ENCODE data around the gene CSTPP1.

Gene CSTPP1

GRCh38 chr11:46896719-46897406 is 39.7 kb upstream of the CSTPP1 start:
- no peak overlapping the region for H3K9ac ChIP-seq (ENCODE audit: low read length)
- no peak overlapping the region for H3K4me3 ChIP-seq (ENCODE audit: low read depth, low read length)
- no peaks in the 10 kb centered on the region for H3K27me3 ChIP-seq (ENCODE audit: control insufficient read depth, insufficient read depth, low read length)
- H3K9me3 ChIP-seq (ENCODE audit: control insufficient read depth, insufficient read depth, low read depth, low read length) = 0 out of 2 replicates have a peak, but pooled peaks cover 7% of the 10 kb centered on the region
- no peak overlapping the region for H3K27ac ChIP-seq (ENCODE audit: low read depth, low read length)
- H3K36me3 ChIP-seq (ENCODE audit: control insufficient read depth, insufficient read depth, low read length) = peaks cover 74% of the 10 kb centered on the region
- peaks cover 5% of the 10 kb centered on the region for H3K4me1 ChIP-seq (ENCODE audit: control insufficient read depth, insufficient read depth, low read length)

GRCh38 chr11:46898396-46899095 is 38.0 kb upstream of the CSTPP1 start:
- H3K4me1 ChIP-seq (ENCODE audit: control insufficient read depth, insufficient read depth, low read length) = peaks cover 5% of the 10 kb centered on the region
- no peak overlapping the region for H3K27ac ChIP-seq (ENCODE audit: low read depth, low read length)
- H3K9me3 ChIP-seq (ENCODE audit: control insufficient read depth, insufficient read depth, low read depth, low read length) = 0 out of 2 replicates have a peak, but pooled peaks cover 7% of the 10 kb centered on the region
- H3K9ac ChIP-seq (ENCODE audit: low read length) = no peak overlapping the region
- H3K36me3 ChIP-seq (ENCODE audit: control insufficient read depth, insufficient read depth, low read length) = peaks cover 59% of the 10 kb centered on the region
- H3K4me3 ChIP-seq (ENCODE audit: low read depth, low read length) = no peak overlapping the region
- no peaks in the 10 kb centered on the region for H3K27me3 ChIP-seq (ENCODE audit: control insufficient read depth, insufficient read depth, low read length)

GRCh38 chr11:46899501-46900025 is 37.0 kb upstream of the CSTPP1 start:
- peaks cover 13% of the 10 kb centered on the region for H3K4me1 ChIP-seq (ENCODE audit: control insufficient read depth, insufficient read depth, low read length)

GRCh38 chr11:46900091-46900746 is 36.3 kb upstream of the CSTPP1 start:
- H3K36me3 ChIP-seq (ENCODE audit: control insufficient read depth, insufficient read depth, low read length) = peaks cover 46% of the 10 kb centered on the region
- no peak overlapping the region for H3K4me3 ChIP-seq (ENCODE audit: low read depth, low read length)
- H3K9me3 ChIP-seq (ENCODE audit: control insufficient read depth, insufficient read depth, low read depth, low read length) = 0 out of 2 replicates have a peak, but pooled peaks cover 7% of the 10 kb centered on the region
- peaks cover 17% of the 10 kb centered on the region for H3K4me1 ChIP-seq (ENCODE audit: control insufficient read depth, insufficient read depth, low read length)
- H3K27ac ChIP-seq (ENCODE audit: low read depth, low read length) = no peak overlapping the region
- H3K9ac ChIP-seq (ENCODE audit: low read length) = no peak overlapping the region
- H3K27me3 ChIP-seq (ENCODE audit: control insufficient read depth, insufficient read depth, low read length) = no peaks in the 10 kb centered on the region

More at GRCh38 chr11:46899501-46900025, 37.0 kb upstream of the CSTPP1 start:
- 0 out of 2 replicates have a peak, but pooled peaks cover 7% of the 10 kb centered on the region for H3K9me3 ChIP-seq (ENCODE audit: control insufficient read depth, insufficient read depth, low read depth, low read length)
- peaks cover 53% of the 10 kb centered on the region for H3K36me3 ChIP-seq (ENCODE audit: control insufficient read depth, insufficient read depth, low read length)
- no peak overlapping the region for H3K9ac ChIP-seq (ENCODE audit: low read length)
- H3K27me3 ChIP-seq (ENCODE audit: control insufficient read depth, insufficient read depth, low read length) = no peaks in the 10 kb centered on the region
- no peak overlapping the region for H3K27ac ChIP-seq (ENCODE audit: low read depth, low read length)
- H3K4me3 ChIP-seq (ENCODE audit: low read depth, low read length) = no peak overlapping the region

- peaks cover 38% of the 10 kb centered on the region for H3K36me3 ChIP-seq (ENCODE audit: control insufficient read depth, insufficient read depth, low read length)
- H3K27ac ChIP-seq (ENCODE audit: low read depth, low read length) = no peak overlapping the region
Observed at GRCh38 chr11:46901156-46901555, 35.4 kb upstream of the CSTPP1 start.

GRCh38 chr11:46902694-46903093 is 33.9 kb upstream of the CSTPP1 start:
- Histone ChIP-seq H3K9ac (ENCODE audit: low read length) (no peak overlapping the region), H3K4me1 (ENCODE audit: control insufficient read depth, insufficient read depth, low read length) (peaks cover 28% of the 10 kb centered on the region), H3K36me3 (ENCODE audit: control insufficient read depth, insufficient read depth, low read length) (peaks cover 30% of the 10 kb centered on the region), H3K4me3 (ENCODE audit: low read depth, low read length) (no peak overlapping the region), H3K27ac (ENCODE audit: low read depth, low read length) (no peak overlapping the region), H3K9me3 (ENCODE audit: control insufficient read depth, insufficient read depth, low read depth, low read length) (0 out of 2 replicates have a peak, but pooled peaks cover 7% of the 10 kb centered on the region), H3K27me3 (ENCODE audit: control insufficient read depth, insufficient read depth, low read length) (no peaks in the 10 kb centered on the region)

More at GRCh38 chr11:46901156-46901555, 35.4 kb upstream of the CSTPP1 start:
- Histone ChIP-seq H3K27me3 (ENCODE audit: control insufficient read depth, insufficient read depth, low read length) (no peaks in the 10 kb centered on the region), H3K9ac (ENCODE audit: low read length) (no peak overlapping the region), H3K9me3 (ENCODE audit: control insufficient read depth, insufficient read depth, low read depth, low read length) (0 out of 2 replicates have a peak, but pooled peaks cover 7% of the 10 kb centered on the region), H3K4me1 (ENCODE audit: control insufficient read depth, insufficient read depth, low read length) (peaks cover 19% of the 10 kb centered on the region), H3K4me3 (ENCODE audit: low read depth, low read length) (no peak overlapping the region)

- Histone ChIP-seq H3K9me3 (ENCODE audit: control insufficient read depth, insufficient read depth, low read depth, low read length) (0 out of 2 replicates have a peak, but pooled peaks cover 2% of the 10 kb centered on the region), H3K4me3 (ENCODE audit: low read depth, low read length) (no peak overlapping the region), H3K27me3 (ENCODE audit: control insufficient read depth, insufficient read depth, low read length) (no peaks in the 10 kb centered on the region), H3K27ac (ENCODE audit: low read depth, low read length) (no peak overlapping the region), H3K4me1 (ENCODE audit: control insufficient read depth, insufficient read depth, low read length) (peaks cover 35% of the 10 kb centered on the region), H3K36me3 (ENCODE audit: control insufficient read depth, insufficient read depth, low read length) (peaks cover 21% of the 10 kb centered on the region), H3K9ac (ENCODE audit: low read length) (peak overlapping the region; percentile 34)
Observed at GRCh38 chr11:46903846-46904245, 32.7 kb upstream of the CSTPP1 start.

- H3K9ac ChIP-seq (ENCODE audit: low read length) = no peak overlapping the region
- no peak overlapping the region for H3K4me3 ChIP-seq (ENCODE audit: low read depth, low read length)
- no peaks in the 10 kb centered on the region for H3K27me3 ChIP-seq (ENCODE audit: control insufficient read depth, insufficient read depth, low read length)
- no peaks in the 10 kb centered on the region for H3K9me3 ChIP-seq (ENCODE audit: control insufficient read depth, insufficient read depth, low read depth, low read length)
- peaks cover 43% of the 10 kb centered on the region for H3K4me1 ChIP-seq (ENCODE audit: control insufficient read depth, insufficient read depth, low read length)
- H3K36me3 ChIP-seq (ENCODE audit: control insufficient read depth, insufficient read depth, low read length) = peaks cover 6% of the 10 kb centered on the region
- H3K27ac ChIP-seq (ENCODE audit: low read depth, low read length) = no peak overlapping the region
Observed at GRCh38 chr11:46905806-46906205, 30.8 kb upstream of the CSTPP1 start.

- Histone ChIP-seq H3K36me3 (ENCODE audit: control insufficient read depth, insufficient read depth, low read length) (no peaks in the 10 kb centered on the region), H3K9me3 (ENCODE audit: control insufficient read depth, insufficient read depth, low read depth, low read length) (no peaks in the 10 kb centered on the region), H3K4me3 (ENCODE audit: low read depth, low read length) (0 out of 2 replicates have a peak overlapping the region, but pooled peaks have one; percentile 4), H3K4me1 (ENCODE audit: control insufficient read depth, insufficient read depth, low read length) (peaks cover 50% of the 10 kb centered on the region), H3K9ac (ENCODE audit: low read length) (peak overlapping the region; percentile 34), H3K27ac (ENCODE audit: low read depth, low read length) (peak overlapping the region; percentile 73; the same call in 1 of the 2 replicates), H3K27me3 (ENCODE audit: control insufficient read depth, insufficient read depth, low read length) (no peaks in the 10 kb centered on the region)
Observed at GRCh38 chr11:46906609-46907041, 29.9 kb upstream of the CSTPP1 start.

- Histone ChIP-seq H3K9ac (ENCODE audit: low read length) (no peak overlapping the region), H3K27me3 (ENCODE audit: control insufficient read depth, insufficient read depth, low read length) (no peaks in the 10 kb centered on the region), H3K36me3 (ENCODE audit: control insufficient read depth, insufficient read depth, low read length) (no peaks in the 10 kb centered on the region), H3K9me3 (ENCODE audit: control insufficient read depth, insufficient read depth, low read depth, low read length) (no peaks in the 10 kb centered on the region), H3K4me3 (ENCODE audit: low read depth, low read length) (no peak overlapping the region), H3K4me1 (ENCODE audit: control insufficient read depth, insufficient read depth, low read length) (peaks cover 57% of the 10 kb centered on the region), H3K27ac (ENCODE audit: low read depth, low read length) (peak overlapping the region; percentile 73; the same call in 1 of the 2 replicates)
Observed at GRCh38 chr11:46907606-46908005, 29.0 kb upstream of the CSTPP1 start.

All from HUES6 (cell line).